ENCODE results near the gene MCCD1. TPM values are rescaled to one million over a fixed set of nuclear protein-coding genes. Genes with fewer than 3 reads are reported as not detected.

MCCD1 gene
- total and polyA plus RNA-seq, 2 of the 13 experiments (the other 11 are each of a cell fraction or from before 2014, with no cell fraction given): 0.15 TPM; not detected in 1

DNA sequence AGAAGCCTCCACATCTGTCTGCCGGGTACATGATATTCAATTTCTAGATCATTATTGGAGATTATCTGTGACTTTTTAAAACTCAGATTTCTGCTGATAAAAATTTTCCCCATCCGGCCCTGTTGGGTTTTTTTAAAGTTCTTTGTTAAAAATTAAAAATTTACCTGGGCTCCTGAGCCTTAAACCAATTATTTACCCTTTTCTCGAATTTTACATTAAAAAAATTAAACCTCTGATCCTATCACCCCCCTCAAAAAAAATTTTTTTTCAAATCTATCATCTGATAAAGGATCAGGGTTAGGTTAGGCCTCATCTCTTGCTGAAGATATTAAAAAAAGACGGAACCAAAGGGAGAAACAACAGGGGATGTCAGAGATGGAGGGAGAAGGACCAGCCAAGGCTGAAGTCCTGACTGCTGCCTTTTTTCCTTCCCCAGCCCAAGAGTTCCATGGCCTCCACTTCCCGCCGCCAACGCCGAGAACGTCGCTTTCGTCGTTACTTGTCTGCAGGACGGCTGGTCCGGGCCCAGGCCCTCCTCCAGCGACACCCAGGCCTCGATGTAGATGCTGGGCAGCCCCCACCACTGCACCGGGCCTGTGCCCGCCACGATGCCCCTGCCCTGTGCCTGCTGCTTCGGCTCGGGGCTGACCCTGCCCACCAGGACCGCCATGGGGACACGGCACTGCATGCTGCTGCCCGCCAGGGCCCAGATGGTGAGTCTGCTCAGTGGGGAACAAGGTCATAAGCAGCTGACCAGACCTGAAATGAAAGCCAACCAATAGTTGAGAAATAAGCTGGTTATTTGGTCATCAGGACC lies 19.2 kb downstream of the MCCD1 start (continued):
- TF ChIP-seq, protein P1, sequence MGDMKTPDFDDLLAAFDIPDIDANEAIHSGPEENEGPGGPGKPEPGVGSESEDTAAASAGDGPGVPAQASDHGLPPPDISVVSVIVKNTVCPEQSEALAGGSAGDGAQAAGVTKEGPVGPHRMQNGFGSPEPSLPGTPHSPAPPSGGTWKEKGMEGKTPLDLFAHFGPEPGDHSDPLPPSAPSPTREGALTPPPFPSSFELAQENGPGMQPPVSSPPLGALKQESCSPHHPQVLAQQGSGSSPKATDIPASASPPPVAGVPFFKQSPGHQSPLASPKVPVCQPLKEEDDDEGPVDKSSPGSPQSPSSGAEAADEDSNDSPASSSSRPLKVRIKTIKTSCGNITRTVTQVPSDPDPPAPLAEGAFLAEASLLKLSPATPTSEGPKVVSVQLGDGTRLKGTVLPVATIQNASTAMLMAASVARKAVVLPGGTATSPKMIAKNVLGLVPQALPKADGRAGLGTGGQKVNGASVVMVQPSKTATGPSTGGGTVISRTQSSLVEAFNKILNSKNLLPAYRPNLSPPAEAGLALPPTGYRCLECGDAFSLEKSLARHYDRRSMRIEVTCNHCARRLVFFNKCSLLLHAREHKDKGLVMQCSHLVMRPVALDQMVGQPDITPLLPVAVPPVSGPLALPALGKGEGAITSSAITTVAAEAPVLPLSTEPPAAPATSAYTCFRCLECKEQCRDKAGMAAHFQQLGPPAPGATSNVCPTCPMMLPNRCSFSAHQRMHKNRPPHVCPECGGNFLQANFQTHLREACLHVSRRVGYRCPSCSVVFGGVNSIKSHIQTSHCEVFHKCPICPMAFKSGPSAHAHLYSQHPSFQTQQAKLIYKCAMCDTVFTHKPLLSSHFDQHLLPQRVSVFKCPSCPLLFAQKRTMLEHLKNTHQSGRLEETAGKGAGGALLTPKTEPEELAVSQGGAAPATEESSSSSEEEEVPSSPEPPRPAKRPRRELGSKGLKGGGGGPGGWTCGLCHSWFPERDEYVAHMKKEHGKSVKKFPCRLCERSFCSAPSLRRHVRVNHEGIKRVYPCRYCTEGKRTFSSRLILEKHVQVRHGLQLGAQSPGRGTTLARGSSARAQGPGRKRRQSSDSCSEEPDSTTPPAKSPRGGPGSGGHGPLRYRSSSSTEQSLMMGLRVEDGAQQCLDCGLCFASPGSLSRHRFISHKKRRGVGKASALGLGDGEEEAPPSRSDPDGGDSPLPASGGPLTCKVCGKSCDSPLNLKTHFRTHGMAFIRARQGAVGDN (CRISPR knock-in tag; IDR thresholded peaks at IDR 0.05): peak; percentile 49; the same call in 1 of the 2 replicates
- TF ChIP-seq HMG20A (CRISPR knock-in tag; IDR thresholded peaks at IDR 0.05; ENCODE audit: borderline replicate concordance) (no peak), ZNF253 (CRISPR knock-in tag; IDR thresholded peaks at IDR 0.05; ENCODE audit: borderline replicate concordance) (peak; percentile 38; the same call in 1 of the 2 replicates), YEATS2 (CRISPR knock-in tag; IDR thresholded peaks at IDR 0.05; ENCODE audit: borderline replicate concordance) (peak; percentile 75; the same call in 1 of the 2 replicates), SIN3B (IDR thresholded peaks at IDR 0.05; ENCODE audit: low read length) (no peak), REXO4 (CRISPR knock-in tag; IDR thresholded peaks at IDR 0.05; ENCODE audit: borderline replicate concordance) (no peak), ZNF747 (CRISPR knock-in tag; IDR thresholded peaks at IDR 0.05; ENCODE audit: borderline replicate concordance) (peak; percentile 10; the same call in 1 of the 2 replicates), ZNF124 (CRISPR knock-in tag; IDR thresholded peaks at IDR 0.05) (0 out of 2 replicates have a peak, but pooled peaks have one; percentile 5), ZFP41 (CRISPR knock-in tag; IDR thresholded peaks at IDR 0.05; ENCODE audit: borderline replicate concordance) (no peak), ZNF280B (CRISPR knock-in tag; IDR thresholded peaks at IDR 0.05; ENCODE audit: borderline replicate concordance) (peak; percentile 59; the same call in 1 of the 2 replicates), HOXA9 (CRISPR knock-in tag; IDR thresholded peaks at IDR 0.05; ENCODE audit: borderline replicate concordance) (0 out of 2 replicates have a peak, but pooled peaks have one; percentile 47), TIGD3 (CRISPR knock-in tag; IDR thresholded peaks at IDR 0.05; ENCODE audit: borderline replicate concordance) (no peak)
- TF ChIP-seq, protein P2, sequence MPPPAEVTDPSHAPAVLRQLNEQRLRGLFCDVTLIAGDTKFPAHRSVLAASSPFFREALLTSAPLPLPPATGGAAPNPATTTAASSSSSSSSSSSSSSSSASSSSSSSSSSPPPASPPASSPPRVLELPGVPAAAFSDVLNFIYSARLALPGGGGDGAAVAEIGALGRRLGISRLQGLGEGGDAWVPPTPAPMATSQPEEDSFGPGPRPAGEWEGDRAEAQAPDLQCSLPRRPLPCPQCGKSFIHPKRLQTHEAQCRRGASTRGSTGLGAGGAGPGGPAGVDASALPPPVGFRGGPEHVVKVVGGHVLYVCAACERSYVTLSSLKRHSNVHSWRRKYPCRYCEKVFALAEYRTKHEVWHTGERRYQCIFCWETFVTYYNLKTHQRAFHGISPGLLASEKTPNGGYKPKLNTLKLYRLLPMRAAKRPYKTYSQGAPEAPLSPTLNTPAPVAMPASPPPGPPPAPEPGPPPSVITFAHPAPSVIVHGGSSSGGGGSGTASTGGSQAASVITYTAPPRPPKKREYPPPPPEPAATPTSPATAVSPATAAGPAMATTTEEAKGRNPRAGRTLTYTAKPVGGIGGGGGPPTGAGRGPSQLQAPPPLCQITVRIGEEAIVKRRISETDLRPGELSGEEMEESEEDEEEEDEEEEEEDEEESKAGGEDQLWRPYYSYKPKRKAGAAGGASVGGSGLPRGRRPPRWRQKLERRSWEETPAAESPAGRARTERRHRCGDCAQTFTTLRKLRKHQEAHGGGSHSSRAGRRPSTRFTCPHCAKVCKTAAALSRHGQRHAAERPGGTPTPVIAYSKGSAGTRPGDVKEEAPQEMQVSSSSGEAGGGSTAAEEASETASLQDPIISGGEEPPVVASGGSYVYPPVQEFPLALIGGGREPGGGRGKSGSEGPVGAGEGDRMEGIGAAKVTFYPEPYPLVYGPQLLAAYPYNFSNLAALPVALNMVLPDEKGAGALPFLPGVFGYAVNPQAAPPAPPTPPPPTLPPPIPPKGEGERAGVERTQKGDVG (CRISPR knock-in tag; IDR thresholded peaks at IDR 0.05; ENCODE audit: borderline replicate concordance): peak; percentile 83; the same call in 1 of the 2 replicates

Measured in HepG2 (cell line).